ENCODE measurements around the gene NFATC1.

NFATC1 gene

DNA sequence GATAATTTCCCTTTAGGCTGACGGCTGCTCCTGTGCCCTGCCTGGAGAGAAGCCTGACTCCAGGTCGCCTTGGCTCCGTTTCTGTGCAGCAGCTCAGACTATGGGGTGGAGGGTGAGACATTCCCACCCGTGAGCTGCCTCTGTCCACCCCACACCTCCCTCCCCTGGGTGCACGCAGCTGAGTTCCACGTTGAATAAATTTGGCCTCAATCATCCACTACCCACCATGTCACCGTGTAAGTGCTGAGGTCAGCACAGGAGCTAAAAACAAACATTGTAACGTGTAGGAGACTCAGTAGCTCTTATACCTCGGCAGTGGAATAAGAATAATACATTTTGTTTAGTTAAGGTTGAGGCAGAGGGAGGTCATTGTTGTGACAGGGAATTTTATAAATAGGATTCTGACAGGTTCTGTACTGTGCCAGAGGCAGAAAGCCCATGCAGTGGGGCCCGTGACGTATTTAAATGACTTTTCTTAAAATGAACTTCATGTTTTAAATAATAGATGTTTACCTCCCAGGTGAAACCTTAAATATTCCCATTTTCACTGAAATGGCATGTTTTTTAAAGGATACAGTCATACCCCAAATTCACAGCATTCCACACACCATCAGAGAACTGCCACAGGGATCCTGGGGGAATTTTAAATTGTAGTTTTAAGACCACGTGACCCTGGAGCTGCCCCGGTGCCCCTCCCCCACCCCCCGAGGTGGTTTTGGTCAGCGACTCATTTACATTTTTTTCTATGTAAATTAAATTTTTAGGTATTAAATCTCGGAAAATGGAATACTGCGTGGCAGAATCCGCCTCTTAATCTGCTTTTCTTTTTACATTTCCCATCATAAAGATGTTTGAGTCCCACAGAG, 50.2 kb downstream of the NFATC1 start:
- DNase-seq = no peak

DNA sequence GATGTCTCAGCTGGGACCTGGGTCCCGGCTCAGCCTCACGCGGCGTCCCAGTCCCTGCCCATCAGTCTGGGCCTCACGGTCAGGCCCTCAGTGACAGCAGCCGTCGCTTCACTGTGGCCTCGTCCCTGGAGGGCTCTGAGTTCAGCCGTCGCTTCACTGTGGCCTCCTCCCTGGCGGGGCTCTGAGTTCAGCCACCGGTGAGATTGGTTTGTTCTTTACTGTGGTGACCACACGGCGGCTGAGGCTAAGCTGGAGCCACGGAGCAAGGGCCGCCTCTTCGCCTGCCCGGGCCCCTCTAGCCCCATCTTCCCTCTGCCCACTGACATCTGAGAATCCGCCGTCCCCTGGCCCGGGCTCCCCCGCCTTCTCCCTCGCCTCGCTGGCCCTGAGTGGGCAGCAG, 51.2 kb downstream of the NFATC1 start:
- DNase-seq = no peak

DNA sequence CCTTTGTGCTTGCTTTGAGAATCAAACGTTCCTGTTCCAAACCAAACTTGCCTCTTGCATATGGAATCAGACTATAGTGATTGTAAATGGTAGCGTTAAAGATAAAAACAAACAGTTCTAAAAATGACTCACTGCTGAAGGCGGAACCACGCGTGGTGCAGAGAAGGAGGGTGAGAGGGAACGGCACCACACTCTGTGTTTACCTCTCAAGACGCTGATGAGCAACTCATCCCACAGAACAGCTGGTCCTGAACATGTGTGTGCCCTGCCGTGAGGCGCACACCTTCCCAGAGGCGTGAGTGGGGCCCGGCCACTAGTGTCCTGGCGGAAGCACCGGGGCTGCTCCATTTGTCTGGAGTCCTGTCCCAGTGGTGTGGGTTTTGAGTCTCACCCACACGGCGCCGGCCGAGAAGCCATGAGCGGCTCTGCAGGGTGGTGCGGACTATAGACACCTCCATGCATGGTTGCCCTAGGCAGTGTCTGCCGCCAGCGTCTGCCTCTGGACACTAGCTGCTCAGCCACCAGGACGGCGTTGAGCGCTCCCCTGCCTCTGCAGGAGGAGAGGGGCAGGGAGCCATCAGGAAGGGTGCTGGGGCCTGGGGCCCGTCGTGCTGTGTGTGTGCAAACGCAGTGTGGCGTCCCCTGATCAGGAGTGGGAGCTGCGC, 52.1 kb downstream of the NFATC1 start:
- DNase-seq = no peak

DNA sequence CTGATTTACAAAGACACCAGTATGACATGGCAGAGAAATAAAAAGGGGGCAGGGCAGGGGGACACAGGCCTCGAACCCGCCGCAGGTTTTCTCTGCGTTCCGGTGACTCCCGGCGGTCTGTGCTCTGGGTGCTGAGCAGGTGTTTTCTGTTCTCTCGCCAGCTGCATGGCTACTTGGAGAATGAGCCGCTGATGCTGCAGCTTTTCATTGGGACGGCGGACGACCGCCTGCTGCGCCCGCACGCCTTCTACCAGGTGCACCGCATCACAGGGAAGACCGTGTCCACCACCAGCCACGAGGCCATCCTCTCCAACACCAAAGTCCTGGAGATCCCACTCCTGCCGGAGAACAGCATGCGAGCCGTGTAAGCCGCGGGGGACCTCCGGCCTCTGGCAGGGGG, 52.9 kb downstream of the NFATC1 start:
- no peak for DNase-seq

DNA sequence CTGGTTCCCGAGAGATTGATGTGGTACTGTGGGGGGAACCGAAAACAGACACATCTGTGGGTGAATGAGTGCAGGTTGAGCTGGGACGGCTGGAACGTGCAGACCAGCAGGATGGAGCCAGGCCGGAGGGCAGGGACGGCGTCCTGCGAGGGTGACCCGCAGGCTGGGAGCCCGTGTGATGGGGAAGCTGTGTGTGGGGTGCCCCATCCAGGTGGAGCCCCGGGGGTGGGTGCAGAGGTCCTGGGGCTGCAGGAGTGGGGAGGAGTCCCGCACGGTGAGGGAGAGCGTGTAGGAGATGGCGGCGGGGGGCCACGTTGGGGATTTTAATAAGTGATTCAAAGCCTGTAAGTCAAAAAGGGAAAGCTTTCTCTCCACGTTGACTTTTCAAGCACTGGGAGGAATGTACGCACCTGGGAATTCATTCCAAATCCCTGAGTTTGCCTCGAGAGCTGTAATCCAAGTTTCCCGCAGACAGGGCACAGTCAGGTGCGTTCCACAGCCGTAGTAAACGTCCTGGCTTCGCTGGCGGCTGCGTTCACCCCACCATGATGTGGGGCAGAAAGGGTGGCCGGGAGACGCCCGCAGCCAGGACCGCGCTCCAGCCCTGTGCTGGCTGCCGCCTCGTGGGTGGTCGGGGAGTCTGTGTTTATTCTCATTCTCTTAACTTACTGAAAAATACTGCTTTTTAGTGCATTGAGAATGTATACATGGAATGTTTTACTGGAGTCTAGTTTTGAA, 54.0 kb downstream of the NFATC1 start:
- DNase-seq = no peak

DNA sequence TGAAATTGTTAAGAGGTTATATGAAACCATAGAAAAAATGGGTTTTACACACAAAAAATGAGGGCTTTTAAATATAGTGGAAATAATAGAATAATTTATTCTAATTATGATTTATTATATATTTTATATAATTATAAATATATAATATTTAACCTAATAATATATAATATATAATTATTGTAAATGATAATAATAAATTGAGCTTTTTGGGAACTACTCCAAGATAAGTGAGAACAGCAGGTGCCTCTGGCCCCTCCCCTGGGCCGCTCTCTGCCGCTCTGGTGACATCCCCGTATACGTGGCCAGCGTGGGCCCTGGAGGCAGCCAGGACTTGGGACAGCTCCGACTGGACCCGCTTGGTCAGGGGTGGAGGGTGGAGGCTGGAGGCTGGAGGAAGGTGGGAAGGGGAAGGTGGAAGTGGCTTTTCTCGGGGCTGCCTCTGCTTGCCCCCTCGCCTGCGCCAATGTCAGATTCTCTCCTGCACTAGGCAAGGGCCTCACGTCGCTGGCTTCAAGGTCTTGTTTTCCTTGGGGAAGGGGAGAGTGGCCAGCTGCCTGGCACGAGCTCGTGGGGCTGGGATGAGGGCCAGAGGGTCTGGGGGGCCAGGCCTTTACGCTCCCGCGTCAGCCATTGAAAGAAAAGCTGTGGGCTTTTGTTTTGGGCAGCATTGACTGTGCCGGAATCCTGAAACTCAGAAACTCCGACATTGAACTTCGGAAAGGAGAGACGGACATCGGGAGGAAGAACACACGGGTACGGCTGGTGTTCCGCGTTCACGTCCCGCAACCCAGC, 54.8 kb downstream of the NFATC1 start:
- DNase-seq = no peak

DNA sequence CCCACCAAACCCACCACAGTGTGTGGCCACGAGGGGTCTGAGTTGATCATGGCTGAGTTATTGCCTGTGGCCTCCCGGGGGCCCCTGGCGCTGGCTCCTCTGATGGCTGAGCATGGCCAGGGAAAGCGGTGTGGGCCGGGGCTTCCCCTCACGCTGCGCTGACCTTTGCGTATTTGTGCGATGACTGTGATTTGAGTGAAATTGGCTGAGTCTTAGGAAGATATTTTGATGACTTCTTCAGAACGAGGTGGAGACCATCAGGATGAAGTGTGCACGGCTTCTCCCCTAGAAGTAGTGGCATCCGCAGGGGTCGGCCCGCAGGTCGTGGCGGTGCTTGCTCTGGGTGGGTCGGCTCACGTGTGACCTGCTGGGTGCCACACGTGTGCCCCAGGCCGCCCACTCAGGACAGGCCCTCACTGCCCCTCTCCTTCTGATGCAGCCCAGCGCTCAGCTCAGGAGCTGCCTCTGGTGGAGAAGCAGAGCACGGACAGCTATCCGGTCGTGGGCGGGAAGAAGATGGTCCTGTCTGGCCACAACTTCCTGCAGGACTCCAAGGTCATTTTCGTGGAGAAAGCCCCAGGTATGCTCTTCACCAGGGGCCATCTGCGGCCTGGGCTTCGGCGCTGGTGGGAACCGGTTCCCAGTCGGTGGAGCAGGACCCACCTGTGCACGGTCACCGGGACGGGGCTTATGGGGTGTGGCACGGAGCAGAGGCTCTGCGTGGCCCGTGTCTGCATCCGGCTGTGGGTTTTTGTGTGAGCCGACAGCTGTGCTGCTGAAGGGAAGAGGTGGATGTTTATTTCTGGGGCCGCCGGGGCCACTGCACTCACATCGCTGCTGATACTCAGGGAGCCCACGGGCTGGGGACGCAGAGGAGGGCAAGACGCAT, 55.8 kb downstream of the NFATC1 start:
- no peak for DNase-seq

DNA sequence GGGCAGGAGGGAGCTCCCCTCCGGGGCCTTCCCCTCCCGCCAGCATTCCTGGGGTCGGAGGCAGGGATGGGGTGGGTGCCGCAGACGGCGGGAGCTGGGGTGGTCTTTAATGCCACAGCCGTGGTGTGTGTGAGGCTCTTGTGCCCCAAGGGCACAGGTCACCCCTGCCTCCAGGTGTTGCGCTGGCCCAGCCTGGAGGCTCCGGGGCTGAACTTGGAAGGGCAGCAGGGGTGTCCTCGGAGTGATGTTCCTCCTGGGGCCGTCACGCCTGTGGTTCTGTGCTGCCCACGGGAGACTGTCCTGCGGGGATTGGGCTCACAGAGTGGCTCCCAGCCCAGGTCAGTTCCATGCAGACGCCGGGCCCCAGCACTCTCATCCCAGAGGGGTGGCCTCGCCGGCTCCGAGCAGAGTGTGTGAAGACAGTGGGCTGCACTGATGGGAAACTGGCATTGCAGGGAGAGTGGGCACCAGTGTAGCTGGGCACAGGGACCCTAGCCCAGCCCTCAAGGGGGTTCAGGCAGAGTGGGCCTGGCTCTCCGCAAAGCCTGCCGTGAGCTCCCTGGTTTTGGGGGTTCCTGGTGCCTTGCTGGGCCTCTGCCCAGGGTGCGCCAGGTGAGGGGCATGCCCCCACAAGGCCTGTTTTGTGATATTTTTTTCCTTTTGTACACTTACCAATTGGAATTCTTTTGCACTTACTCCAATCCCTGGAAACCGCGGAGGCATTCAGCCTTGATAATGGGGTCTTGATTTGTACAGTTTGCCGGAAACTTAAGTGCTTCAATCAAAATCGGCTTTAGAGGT, 56.7 kb downstream of the NFATC1 start:
- DNase-seq = no peak

DNA sequence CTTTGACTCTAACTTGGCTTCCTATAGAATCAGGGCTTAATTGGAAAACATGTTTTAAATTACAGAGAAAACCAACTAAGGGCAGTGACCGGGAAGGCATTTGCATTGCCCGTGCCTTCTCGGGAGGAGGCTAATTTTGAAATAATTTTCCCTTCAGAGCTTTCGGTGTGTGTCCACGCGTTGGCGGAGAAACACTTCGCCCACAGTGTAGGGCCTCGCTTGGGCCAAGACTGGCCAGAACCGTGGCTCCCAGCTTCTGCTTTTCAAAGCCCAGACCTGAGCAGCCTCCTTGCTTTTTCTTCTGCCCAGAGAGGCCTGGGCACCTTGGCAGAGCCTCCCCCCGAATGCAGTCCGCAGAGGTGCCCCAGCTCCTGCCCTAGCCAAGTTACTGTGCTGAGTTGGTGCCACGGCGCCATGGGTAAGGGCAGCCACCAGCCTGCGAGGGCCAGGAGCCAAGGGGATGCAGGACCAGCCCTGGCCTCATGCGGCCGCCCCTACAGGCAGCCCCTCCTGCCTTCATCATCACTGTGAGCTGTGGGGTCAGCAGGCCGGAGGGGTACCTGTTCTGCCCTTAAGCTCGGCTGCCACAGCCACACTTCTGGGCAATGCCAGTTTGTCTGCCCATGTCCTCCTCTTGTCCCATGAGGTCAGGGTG, 57.4 kb downstream of the NFATC1 start:
- DNase-seq = no peak

DNA sequence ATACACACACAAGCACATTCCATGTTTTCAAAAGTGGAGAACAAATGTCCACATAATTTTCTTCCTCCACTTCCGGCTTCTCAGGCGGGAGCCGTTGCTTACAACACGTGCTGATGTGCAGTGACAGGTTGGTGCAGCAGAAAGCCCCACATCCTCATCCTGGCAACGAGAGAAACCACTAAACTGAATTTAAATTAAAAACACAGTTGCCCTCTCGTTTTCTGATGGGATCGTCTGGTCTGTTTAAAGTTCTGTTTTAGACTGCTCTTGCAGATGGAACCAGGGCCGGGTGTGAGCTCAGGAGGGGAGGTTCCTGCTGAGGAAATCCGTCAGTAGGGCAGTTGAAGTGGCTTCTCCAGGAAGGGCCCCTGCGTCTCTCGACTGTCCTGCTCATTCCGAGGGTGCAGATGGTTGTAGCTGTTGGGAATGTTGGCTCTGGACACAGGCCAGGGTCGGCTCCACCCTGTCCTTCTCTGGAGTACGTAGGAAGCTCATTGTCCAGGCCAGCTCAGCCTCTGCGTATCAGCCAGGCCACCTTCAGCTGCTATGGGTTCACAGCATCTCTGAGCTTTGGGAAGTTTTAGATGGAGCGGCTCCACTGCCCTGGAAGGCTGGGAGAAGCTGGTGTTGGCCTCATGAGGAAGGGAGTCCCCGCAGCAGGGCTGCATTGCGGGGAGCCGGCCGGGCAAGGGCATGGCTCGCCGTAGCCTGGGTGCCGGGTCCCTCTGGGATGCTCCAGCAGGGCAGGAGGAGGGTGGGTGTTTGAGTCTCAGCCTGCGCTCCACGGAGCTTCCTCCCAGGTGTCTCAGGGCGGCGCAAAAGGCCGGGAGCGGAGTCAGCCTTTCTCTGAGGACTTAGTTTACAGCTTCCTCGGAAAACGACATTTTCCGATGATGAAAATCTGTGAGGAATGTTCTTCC, 58.3 kb downstream of the NFATC1 start:
- no peak for DNase-seq

DNA sequence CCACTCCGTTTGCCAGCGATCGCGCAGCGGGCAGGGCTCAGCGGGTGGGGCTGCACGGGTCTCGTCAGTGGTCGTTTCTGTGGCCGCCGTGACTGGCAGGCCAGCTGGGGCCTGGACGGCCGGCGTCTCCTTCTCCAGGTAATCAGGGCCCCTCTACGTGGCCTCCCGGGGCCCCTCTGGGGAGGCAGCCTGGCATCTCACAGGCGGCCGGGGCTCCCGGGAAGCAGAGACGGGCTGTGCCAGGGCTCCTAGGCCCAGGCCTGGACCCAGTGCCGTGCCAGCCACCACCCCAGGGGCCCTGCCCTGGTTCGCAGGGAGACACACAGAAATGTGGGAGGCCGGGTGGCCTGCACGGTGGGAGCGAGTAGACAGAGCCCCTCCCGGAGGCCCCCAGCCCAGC, 59.5 kb downstream of the NFATC1 start:
- no peak for DNase-seq

DNA sequence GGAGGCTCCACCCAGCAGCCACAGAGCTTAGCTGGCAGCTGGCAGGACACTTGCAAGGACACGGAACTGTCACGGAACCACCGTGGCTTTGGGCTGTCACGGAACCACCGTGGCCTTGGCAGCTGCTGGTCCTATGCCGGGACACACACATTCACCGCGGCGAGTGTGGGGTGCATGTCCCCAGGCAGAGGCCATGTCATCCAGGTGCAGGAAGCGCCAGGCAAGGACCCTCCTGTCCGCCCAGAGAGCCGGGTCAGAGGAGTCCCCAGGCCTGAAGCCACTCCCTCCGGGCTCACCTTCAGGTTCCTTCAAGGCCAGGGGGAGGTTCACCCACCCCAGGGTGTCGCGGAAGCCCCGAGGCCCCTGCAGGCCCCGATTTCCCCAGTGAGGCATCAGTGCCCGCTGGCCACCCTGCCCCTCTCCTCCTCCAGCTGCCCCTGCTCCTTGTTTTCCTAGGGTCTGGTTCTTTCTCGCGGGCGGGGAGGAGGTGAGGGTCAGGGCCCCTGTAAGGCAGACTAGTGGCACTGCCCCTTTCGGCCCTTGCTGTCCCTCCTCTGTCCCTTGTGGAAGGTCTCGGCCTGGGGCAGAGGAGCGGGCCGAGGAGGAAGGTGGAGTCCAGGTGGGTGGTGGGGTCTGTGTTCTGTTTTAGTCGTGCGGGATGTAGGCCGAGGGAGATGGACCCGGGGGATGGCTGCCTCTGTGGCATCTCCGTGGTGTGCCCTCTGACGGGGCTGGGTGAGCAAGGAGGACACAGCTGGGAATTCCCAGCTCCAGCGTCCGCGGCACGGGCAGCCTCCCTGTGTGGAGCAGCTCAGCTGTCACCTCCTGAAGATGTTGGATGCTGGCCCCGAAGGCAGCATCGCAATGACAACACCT, 60.6 kb downstream of the NFATC1 start:
- no peak for DNase-seq

DNA sequence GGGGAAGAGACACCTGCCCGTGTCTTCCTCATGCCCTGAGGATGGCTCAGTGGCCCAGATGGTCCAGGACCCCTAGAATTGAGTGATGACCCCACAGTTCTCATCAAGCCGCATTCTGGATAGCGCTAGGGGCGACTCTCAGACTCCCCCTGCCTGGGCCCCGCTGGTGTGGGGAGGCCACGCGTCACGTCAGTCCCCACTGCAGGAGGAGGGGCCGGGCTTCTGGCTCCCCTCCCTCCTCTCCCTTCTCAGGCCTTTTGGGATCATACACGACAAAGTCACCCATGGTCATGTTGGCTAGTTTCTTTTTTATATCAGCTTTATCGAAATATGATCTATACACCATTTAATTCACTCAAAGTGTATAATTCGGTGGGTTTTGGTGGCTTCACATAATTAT, 61.5 kb downstream of the NFATC1 start:
- no peak for DNase-seq

DNA sequence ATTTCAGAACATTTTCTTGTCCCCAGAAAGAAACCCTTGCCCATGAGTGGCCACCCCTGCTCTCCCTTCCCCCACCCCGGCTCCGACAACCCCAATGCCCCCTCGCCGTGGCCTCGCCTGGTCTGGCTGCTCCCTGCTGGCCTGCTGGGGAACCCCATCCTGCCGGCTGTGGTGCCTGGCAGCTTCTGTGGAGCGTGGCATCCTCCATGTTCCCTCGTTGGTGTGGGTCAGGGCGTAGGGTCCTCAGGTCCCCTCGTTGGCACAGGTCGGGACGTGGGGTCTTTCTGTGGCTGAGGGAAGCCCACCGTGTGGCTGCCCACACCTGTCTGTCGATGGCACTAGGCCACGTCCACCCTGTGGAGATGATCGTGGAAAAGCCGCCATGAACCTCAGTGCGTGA, 61.9 kb downstream of the NFATC1 start:
- DNase-seq = no peak

DNA sequence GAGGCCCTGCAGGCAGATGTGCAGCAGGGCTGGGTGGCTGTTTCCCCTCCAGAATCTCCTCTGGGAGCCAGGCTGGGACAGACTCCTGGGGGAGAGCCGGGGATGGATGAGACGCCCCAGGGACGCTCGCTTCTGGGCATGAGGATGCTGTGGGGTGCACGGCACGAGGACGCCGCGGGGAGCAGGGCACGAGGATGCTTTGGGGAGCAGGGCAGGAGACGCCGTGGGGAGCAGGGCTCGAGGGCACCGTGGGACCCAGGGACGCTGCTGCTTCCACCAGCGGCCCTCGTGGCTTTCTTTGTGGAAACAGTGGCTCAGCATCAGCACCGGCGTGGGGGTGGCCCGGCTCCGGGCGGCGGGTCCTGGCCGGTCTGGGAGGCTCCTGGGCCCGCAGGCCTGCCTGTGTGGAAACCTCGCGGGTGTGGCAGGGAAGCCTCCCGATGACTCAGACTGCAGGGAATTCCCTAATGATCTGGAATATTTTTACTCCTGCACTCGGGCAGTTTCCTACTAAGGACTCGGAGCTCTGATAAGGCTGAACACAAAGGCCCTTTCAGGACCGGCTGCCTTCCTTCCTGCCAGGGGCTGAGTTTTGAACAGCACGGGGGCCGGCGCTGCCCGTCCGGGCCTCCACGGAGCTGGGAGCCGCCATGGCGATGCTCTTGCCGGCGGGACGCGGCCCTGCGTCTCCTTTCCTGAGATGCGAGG, 62.6 kb downstream of the NFATC1 start:
- no peak for DNase-seq

DNA sequence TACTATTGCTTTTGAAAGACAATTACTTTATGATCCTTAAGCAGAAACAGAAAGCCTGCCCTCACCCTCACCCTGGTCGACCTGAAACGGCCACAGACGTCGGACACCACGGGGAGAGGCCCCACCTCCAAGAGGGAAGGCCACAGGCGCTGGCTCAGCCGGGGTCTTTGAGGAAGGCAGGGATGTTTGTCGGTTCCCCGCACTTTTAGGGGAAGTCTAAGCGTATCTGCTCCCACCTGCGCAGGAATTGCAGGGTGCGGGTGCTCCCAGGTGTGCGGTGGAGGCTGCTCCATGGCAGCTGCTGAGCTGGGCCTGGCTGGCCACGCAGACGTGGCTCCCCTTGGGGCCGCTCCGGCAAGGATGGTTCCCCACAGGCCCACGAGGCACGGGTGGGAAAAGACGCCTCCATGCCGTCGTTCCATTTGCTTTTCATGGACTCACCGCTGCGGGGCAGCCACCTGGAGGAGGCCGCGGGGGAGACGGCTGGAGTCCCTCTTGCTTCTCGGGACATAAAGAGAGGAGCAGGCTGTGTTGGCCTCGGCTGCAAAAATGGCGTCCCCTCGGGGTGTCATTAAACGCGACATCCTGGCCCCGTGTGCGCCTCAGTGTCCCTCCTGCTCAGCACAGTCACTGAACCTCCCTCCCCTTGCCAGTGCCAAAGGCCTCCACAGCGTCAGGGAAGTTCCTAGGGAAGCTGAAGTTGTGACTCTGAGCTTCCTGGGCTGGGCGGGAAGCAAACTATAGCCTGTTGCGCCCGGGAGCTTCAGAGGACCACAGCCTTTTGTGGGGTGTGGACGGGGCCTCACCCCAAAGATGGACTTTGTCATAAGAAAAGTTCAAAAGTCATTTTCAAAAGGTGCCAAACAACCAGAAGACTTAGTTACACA, 63.4 kb downstream of the NFATC1 start:
- DNase-seq = no peak

All from NCI-H510A (cell line).